ENCODE data around the gene C1QL1.

DNA sequence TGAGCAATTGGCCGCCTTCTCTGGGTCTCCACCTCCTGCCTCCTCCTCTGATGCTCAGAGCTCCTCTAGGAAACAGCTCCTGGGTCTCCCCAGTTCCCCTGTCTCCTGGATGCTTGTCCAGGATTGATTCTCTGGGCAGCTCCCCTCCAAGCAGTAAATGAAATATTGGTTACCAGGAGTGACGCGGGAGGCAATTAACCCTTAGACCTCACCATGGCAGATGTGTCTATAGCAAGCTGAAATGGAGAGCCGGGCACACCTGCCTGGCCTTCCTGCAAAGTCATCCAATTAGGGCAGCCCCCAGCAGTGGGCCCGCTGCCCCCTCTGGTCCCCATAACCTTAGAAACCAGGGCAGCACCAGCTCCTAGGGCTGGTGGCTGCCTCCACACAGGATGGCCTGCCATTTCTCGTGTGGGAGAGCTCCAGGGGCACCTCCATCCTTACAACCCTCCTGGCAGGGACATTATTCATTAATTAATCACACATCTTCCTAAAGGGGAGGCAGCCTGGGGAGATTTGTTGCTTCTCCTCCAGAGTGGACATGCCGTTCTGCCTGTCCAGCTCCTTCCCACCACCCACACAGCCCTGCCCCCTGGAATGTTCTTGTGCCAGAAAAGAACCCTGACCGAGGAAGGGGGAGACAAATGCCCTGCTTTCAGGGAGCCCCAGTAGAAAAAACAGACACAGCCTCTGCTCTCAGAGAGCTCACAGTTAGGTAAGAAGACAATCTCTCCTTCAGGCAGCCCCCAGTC is 12.3 kb downstream of the C1QL1 start:
- TF ChIP-seq HDGF (IDR thresholded peaks at IDR 0.05; ENCODE audit: borderline replicate concordance) (no peak), ZNF384 (IDR thresholded peaks at IDR 0.05) (no peak), L3MBTL2 (conservative IDR thresholded peaks at IDR 0.05) (no peak), SP1 (IDR thresholded peaks at IDR 0.05) (no peak), FOXA1 (IDR thresholded peaks at IDR 0.05) (no peak), TARDBP (IDR thresholded peaks at IDR 0.05) (no peak), CTBP1 (IDR thresholded peaks at IDR 0.05; ENCODE audit: borderline replicate concordance) (no peak), FOXM1 (IDR thresholded peaks at IDR 0.05; ENCODE audit: borderline replicate concordance) (no peak)
- TF ChIP-seq, protein P1, sequence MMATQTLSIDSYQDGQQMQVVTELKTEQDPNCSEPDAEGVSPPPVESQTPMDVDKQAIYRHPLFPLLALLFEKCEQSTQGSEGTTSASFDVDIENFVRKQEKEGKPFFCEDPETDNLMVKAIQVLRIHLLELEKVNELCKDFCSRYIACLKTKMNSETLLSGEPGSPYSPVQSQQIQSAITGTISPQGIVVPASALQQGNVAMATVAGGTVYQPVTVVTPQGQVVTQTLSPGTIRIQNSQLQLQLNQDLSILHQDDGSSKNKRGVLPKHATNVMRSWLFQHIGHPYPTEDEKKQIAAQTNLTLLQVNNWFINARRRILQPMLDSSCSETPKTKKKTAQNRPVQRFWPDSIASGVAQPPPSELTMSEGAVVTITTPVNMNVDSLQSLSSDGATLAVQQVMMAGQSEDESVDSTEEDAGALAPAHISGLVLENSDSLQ (IDR thresholded peaks at IDR 0.05), result no peak

All from HEK293T (cell line).